Femur (tissue), 1 donor: ENCODE results near the gene TLE1.
"Not testable (repeated sequence)": the region's sequence is repeated elsewhere in the genome, so short reads cannot be mapped to it uniquely, and the experiment has no call there.

ENCODE experiments used
- DNase-seq: peaks from one replicate; pipeline ENCODE4 v3.0.0-alpha.2; 2017

Gene TLE1

DNA sequence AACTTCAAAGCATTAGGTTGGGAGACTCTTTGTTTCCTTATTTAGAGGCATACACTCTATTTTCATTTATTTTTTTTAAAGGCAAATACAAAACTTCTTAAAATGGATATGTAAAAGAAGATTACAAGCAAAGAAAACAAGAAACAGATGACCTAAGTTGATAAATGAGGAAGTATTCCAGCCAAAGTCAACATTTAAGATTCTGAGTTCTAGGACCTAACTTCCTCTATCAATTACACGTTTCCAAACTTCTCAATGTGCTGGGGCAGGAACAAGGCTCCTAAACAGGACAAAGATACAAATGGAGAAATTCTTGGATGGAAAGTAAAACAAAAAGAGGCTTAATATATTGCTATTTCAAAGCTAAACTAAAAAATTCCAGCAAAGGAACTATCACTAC lies 89.5 kb downstream of the TLE1 start:
- no peak for DNase-seq

DNA sequence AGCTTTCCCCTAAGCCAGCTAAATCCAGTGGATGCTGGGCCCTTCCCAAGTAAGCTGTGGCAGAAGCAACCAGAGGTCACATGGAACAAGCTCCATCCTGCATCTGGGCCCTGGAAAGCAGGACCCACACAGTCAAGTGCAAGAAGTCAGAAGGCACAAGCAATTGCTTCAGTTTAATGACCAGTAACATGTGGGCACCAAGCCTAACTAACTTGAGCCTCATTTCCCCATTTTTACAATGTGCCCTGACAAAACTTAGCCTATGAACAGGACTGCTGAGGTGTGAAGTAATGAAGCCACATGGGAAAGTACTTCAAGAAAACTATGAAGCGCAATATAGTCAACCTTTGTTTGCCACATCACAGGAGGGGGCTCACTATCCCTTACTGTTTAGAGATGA lies 90.5 kb downstream of the TLE1 start:
- no peak for DNase-seq

DNA sequence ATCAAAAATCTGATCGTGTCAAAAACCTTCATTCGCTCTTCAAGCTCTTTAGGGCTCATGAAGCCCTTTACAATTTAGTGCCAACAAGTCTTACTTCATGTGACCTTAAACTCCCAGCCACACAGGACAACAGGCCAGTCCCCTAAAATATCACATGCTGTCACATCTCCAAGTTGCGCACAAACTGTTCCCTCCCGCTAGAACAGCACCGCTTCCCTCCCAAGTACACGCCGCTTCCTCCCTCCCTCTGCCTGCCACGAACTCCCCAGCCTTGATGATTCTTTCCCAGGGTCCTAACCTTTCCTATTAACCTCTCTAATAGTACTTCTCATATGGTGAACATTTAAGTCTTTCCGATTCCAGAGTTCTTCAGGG lies 91.2 kb downstream of the TLE1 start:
- DNase-seq = no peak

DNA sequence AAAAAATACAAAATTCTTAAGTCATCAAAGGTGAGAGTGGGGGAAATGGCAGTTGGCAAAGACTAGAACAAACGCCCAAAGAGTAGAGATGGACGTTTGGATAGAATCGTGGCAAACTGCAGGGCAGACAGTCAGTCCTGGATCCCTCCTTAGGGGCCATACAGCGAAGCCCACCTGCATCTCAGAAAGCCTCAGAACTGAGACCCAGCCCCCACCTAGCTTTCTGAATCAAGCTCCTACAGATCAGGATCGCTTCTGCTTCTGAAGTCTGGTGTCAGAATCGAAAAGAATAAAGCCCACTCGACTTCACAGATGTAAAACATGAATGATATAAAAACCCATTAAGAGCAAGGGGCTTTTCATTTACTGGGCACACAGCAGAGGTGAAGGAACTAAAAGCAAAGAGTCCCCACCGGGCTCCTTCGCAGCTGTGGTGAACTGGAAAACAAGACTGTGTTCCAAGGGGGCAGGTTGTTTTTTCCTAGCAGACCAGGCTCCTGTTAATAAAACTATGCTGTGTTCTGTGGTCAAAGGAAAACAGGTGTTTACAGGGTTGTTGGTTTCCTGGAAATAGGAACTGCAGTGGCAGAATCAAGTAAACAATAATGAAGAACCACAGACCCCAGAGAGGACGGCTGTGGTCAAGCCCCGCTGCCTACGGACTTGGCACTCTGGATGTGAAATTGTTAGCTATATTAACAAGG lies 91.8 kb downstream of the TLE1 start:
- no peak for DNase-seq

DNA sequence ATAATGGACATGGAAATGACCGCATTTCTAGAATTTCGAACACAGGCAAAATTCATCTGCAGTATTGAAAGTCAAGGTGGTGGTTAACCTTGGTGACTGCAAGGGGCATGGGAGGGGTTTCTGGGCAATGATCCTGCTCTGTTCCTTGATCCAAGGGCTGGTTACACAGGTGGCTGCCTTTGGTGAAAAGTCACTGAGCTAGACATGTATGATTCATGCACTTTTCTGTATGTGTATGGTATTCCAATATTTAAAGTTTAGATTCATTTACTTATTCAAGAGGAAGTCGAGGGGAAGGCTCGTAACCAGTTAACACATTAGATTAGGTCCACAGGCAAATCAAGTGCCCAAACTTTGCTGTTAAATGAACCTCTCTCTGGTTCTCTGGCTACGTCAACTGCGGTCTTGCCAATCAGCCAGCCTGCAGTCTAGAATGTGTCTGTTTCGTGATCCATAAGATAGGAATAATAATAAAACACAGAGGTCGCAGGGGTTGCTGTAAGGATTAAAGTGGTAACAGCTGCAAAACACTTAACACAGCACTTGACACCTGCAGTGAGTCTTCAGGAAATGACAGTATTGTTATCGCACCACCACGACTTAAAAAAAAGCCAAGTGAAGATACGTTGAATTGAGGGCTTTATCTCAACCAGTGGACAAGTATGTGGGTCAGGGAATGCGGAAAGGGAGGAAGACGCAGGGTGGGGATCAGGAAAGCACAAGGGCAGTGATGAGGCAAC lies 92.5 kb downstream of the TLE1 start:
- DNase-seq = no peak

DNA sequence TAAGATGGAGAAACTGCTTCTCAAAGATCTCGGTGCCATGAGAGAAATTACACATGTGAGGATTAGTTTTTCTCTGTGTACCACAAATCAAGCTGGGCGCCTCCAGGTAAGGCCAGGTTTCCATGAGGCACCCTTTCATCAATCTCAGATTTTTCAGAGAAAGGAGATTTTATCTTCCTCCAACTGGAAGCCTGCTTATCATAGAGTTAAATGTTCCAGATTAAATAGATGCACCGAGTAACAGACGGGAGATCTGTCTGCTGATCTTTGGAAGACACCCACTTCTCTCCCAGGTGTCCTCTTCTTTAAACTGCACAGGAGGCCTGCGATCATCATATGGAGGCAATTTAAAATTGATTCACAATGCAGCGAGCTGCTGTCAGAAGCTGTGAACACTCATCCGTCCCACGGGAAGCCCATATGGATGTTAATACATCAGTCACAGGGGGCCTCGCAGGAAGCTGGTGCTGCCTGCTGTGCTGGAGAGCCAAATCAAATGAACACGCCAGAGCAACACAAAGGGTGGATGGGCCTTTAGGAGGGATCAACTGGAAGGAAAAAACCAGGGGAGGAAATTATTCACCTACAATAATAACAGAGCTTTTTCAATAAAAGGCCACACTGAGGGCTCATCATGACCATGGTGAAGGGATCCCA lies 93.3 kb downstream of the TLE1 start:
- DNase-seq = no peak

DNA sequence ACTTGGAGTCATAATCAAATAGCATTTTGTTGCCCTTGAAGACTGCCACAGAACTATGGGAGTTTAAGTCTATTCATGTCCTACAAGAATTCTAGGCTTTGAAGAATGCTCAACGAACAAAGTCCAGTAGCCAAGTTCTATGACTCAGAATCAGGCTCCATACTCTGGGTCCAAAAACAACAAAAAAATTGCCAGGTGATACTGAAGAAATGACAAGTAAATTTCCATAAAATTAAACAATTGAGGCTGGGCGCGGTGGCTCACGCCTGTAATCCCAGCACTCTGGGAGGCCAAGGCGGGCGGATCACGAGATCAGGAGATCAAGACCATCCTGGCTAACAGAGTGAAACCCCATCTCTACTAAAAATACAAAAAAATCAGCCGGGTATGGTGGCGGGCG lies 94.1 kb downstream of the TLE1 start:
- not testable (repeated sequence) for DNase-seq

DNA sequence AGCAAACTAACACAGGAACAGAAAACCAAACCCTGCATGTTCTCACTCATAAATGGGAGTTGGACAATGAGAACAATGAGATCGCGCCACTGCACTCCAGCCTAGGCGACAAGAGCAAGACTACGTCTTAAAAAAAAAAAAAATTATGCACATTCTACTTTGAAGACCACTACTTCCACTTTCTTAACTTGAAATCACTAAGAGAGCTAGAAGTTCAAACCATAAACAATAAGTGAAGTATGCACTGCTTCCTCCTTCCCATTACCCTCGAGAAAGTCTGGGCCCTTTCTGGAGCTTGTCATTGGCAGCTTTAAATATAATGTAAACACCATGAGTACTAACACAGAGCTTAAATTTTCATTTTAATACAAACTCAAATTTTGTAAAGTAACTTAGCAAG lies 94.9 kb downstream of the TLE1 start:
- DNase-seq = no peak

DNA sequence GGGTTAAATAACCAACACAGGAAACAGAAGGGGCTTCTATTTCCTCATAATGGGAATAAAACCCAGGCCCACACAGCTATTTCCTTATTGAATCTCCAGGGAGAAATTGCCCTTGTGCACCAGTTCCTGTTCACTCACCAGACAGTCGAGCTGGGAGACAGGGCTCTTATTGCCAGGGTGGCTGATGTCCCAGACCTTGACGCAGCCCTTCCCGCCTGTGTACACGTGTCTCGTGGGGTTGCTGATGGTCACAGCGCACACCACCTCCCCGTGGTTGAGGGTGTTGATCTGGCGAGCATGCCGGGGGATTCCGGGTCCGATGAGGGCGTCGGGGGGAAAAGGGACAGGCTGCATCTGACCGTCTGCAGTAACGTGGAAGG lies 96.5 kb downstream of the TLE1 start:
- DNase-seq = no peak

DNA sequence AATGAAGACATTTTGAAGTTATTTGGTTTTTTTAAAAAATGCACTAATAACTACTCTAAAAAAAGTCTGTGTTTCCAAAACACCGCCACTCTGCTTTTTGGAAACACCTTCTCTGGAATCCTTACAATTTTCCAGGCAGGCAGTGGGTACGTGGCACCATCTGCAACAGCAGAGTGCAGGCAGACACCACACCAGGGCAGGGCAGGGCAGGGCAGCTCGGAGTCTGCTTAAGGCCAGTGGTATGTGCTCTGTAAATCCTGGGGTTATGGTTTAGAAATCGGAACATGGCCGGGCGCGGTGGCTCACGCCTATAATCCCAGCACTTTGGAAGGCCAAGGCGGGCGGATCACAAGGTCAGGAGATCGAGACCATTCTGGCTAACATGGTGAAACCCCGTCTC lies 97.6 kb downstream of the TLE1 start:
- no peak for DNase-seq

DNA sequence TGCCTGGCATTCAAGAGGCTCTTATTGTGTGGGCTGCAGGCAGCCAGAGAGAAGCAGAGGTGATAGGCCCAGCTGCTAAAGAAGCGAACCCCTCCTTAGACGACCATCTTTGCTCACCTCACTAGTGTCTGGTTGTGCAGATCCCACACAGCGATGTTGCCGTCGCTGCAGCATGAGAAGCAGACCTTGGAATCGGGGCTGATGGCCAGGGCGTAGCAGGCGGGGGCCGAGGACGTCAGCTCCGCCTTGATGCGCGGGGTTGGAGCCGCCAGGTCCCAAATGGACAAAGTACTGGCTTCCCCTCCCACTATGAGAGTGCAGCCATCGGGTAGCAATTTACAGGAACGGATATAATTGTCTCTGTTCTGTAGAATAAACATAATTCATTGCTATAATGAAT lies 98.7 kb downstream of the TLE1 start:
- no peak for DNase-seq

DNA sequence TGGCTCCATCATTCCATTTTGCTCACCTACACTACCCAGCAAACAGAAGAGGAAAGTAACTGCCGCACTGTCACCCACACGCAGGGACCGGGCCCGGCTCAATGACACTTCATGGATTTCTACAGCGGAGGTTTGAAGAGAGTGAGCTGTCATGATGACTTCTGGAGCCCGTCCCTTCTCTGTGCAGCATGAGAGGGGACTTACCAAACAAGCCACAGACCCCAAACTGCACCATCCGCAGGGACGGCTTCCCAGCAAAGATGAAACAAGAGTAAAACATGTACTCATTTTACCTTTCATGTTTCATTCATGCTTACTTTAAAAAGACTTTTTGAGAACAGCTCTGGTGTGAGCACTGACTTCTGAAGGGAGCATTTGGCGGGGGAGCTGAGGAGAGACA lies 99.5 kb downstream of the TLE1 start:
- DNase-seq = no peak

DNA sequence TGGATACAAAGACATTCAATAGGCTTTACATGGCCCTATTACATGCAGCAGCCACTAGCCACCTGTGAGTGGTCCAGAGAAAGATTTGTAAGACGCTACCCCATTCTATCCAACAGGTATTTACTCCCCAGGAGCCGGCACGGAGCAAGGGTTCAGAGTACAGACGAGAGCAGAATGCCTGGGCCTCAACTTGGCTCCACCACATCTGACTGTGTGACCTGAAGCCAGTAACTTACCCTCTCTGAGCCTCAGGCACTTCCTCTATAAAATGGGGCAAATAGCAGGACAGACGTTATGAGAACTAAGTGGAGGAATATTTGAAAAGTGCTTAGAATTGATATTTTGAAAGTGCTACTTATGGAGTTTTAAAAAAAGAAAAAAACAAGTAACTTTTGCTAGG lies 100.0 kb downstream of the TLE1 start:
- DNase-seq = no peak

DNA sequence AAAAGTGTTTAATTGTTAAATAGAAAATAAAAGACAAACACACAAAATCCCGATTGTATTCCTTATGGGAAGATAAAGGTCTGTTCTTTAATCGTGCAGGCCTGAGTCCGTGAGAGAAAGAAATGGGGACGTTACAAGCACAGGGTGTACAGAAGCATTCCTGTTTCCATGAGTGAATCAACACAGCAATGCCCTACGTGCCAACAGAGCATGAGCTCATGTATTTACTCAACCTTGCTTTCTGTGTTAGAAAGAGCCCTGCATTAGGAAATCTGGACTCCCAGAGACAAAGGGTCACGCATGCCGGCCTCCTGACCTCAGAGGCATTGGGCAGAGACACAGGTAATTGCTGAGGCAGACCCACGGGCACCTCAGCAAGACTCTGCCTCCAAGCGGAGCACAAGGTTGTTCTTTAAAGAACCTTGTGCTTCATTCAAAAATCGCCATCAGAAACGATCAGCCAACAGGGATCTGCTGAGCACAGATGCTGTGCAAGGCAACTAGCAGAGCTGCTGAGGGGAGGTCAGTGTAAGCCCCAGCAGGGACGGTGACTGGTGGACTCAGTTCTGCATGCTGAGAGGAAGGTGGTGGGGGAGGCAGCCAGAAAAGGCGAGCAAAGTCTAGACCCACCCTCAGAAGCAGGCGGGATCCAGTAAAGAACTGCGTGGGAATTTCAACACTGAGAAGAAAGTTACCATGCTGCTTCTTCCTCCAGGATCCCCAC lies 101.0 kb downstream of the TLE1 start:
- DNase-seq = no peak

DNA sequence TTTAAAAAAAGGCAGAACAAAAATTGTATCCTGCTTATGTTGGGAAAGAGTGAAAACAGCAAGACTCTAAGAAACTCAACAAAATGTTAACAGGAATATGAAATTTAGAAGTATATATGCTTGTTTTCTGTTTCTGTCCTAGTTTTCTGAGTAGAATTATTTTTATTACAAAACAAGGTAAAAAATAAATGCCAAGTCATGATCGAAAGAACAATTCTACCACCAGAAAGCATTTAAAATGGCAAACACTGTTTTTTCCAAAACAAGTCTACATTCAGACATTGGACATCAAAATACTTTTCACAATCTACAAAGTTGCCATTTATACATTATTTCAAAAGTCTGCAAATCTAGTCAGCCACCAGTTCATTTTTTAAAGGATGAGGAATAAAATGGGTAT lies 102.6 kb downstream of the TLE1 start:
- no peak for DNase-seq

DNA sequence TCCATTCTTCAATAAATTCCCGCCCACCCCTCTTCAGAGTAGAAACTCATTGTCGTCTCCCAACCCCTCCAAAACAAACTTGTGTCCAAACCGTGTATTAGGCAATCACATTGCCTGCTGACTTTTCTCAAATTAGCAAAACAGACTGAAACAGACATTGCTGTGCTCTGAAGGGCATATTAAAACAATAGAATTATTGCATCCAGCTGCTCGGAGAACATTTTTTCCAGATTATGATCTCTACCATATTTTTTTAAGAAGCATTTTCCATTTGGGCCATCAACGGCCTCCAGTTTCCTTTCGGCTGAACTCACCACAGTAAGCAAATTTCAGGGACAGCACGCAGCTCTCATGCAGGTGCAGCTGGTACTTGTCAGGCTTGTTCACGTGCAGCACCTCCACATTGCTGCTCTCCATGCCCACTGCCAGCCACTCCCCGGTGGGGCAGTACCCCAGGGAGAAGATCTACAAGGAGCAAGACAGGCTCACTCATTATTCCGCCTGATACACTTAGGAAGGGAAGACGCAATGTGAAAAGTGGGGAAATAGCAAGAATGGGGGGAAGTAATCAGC lies 104.1 kb downstream of the TLE1 start:
- DNase-seq = no peak

DNA sequence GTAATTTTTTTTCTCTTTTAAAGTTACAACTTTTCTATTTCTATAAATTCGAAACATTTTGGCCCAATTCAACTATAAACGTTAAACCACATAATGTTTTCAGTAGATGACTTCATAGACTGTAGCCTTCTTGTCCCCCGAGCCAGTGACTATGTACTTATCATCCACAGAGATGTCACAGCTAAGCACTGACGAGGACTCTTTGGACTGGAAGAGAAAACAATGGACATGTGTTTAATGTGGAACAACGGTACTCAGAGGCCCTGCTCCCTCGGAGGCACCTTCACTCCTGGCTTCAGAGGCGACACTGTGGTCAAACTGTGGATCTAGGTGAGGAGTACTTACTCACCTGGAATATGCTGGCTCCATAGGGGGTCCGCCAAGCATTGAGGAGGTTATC lies 105.2 kb downstream of the TLE1 start:
- DNase-seq = no peak

DNA sequence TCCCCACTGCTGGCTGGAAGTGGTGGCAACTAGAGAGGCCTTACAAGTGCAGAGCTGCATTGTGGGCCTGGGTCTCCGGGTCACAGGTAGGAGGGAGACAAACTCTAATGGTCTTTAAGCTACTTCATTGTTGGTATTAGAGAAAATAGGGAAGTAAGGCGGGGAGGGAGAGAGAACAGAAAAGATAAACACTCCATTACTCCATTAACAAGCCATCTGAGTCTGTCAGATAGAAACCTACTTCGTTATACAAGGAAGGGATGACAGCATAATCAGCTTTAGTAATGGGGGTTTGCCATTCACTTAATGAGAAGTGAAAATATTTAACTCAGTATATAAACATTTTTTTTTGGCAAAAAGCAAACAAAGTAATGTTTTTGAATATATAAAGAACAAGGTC lies 107.4 kb downstream of the TLE1 start:
- DNase-seq = no peak

DNA sequence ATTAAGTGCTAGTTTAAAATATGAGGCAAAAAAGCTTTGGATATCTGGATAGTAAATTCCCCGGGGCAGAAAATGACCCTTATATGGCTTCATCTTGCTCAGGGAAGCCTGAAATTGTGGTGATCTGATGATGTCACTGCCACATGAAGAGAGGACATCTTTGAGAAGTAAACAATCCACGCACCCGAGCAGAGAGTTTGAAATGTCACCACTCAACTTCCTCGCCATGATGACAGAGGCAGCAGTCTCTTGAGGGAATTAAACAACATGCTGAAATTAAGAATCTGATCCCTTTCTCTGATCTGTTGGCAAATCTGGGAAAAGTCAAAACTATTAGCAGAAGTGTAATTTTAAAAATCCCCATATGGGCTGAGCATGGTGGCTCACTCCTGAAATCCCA lies 110.0 kb downstream of the TLE1 start:
- DNase-seq = no peak

DNA sequence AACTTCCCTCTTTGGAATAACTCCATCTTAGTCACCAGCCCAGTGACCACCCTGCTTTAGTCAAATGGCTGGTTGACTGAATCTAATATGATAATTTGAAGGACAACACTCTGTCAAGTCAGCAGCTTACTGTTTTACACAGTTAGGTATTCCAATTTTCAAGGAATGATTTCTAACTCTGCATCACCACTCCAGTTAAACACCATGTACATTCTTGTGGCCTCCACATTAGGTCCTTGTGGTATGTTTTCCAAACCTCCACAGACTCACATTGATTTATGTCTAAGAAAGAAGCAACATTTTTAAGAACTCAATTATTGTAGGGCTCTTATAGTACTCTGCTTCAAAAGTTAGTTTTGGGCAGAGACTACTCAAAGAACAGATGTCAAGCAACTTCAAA lies 110.7 kb downstream of the TLE1 start:
- DNase-seq = no peak

DNA sequence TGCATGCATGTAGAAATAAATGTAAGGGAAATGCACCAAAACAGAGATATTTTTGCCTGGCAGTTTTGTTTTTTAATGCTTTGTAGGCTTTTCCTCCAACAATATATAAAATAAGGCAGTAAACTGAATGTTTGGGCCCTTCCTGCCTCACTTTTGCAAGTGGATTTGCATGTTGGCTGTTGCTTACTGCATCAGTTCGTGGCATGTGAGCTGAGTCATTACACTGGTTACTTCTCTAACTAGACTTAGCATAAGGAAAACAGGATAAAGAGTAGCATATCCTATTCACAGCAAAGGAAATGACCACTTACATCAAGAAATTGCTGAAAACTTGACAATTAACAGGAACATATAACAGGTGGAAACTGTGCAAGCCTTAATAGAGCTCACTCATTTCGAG lies 113.4 kb downstream of the TLE1 start:
- no peak for DNase-seq

DNA sequence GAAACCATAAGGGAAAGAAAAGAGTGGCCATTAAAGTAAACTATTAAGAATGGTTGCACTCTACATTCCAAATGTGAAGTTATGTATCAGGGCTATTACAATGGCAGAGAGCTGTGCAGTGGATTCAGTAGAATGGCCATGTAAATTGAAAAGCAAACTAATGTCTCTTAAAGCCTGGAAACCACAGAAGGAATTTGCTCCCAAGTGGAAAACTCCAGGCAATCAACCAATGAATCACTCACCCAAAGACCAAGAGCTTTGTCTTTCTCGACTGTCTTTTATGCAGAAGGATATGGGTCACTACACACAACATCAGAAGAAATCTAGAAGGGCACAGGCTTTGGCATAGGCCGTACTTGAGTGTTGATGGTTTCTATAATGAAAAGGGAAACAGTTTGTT lies 114.9 kb downstream of the TLE1 start:
- DNase-seq = no peak
